Nephron (organoid): ENCODE data around the gene KLHL1.

Experiments
- H3K27ac Mint-ChIP-seq, 3 experiments: 2 replicates each; pipeline ENCODE4 v1.8.0; 2020; ENCODE audit warnings: mixed read lengths in 3 of 3, mild to moderate bottlenecking in 2 of 3, moderate library complexity in 1 of 3
- H3K27me3 Mint-ChIP-seq: 2 replicates; pipeline ENCODE4 v1.8.0; 2021; ENCODE audit warnings: low read depth, mild to moderate bottlenecking, moderate library complexity, mixed read lengths
- H3K36me3 Mint-ChIP-seq: 2 replicates; pipeline ENCODE4 v1.8.0; 2020; ENCODE audit warnings: low read depth, mixed read lengths
- H3K4me1 Mint-ChIP-seq: 2 replicates; pipeline ENCODE4 v1.8.0; 2020; ENCODE audit warnings: mixed read lengths
- H3K4me3 Mint-ChIP-seq, 3 experiments: 2 replicates each; pipeline ENCODE4 v1.8.0; 2020; ENCODE audit warnings: mild to moderate bottlenecking in 3 of 3, mixed read lengths in 3 of 3, moderate library complexity in 2 of 3
- H3K9me3 Mint-ChIP-seq: 2 replicates; pipeline ENCODE4 v1.8.0; 2020; ENCODE audit warnings: mixed read lengths
- CTCF ChIP-seq, 3 experiments: fragments of 200-600 bp; sonication (generic); IDR thresholded peaks; one replicate each; pipeline ENCODE4 v1.5.0; 2021; ENCODE audit warnings: antibody characterized with exemption in 3 of 3; ENCODE audit not compliant: unreplicated experiment in 3 of 3

Gene KLHL1

GRCh38 chr13:69676286-69676685, 432.0 kb downstream of the KLHL1 start:
- H3K36me3 Mint-ChIP-seq: no peaks in the 10 kb centered on the region
- peaks cover 3% of the 10 kb centered on the region for H3K9me3 Mint-ChIP-seq
- no peak overlapping the region for H3K4me3 Mint-ChIP-seq
- no peaks in the 10 kb centered on the region for H3K27me3 Mint-ChIP-seq
- TF ChIP-seq CTCF (IDR thresholded peaks at IDR 0.05; ENCODE audit: unreplicated experiment in 3 of 3): no peak
- H3K4me1 Mint-ChIP-seq: no peaks in the 10 kb centered on the region
- no peak overlapping the region for H3K27ac Mint-ChIP-seq

- no peak overlapping the region for H3K4me3 Mint-ChIP-seq
- no peaks in the 10 kb centered on the region for H3K36me3 Mint-ChIP-seq
- no peaks in the 10 kb centered on the region for H3K4me1 Mint-ChIP-seq
- TF ChIP-seq CTCF (IDR thresholded peaks at IDR 0.05; ENCODE audit: unreplicated experiment in 3 of 3): no peak
- H3K27me3 Mint-ChIP-seq: peaks cover 3% of the 10 kb centered on the region
- H3K9me3 Mint-ChIP-seq: peaks cover 32% of the 10 kb centered on the region
- no peak overlapping the region for H3K27ac Mint-ChIP-seq
Measured at GRCh38 chr13:69660155-69660554, 448.1 kb downstream of the KLHL1 start.

DNA sequence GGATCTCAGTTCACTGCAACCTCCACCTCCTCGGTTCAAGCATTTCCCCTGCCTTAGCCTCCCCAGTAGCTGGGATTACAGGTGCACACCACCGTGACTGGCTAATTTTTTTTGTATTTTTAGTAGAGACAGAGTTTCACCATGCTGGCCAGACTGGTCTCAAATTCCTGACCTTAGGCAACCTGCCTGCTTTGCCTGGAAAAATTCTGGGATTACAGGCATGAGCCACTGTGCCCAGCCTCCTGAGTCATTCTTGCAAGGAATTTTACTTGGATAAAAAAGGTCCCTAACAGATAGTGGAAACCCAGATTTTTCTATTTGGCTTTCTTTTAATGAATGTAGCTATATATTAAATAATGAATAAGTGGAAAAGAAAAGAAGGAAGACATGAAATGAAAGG, 450.6 kb downstream of the KLHL1 start:
- H3K4me1 Mint-ChIP-seq: no peaks in the 10 kb centered on the region
- H3K36me3 Mint-ChIP-seq: no peaks in the 10 kb centered on the region
- no peak for TF ChIP-seq CTCF (IDR thresholded peaks at IDR 0.05; ENCODE audit: unreplicated experiment in 3 of 3)
- peaks cover 3% of the 10 kb centered on the region for H3K27me3 Mint-ChIP-seq
- no peak overlapping the region for H3K4me3 Mint-ChIP-seq
- peaks cover 29% of the 10 kb centered on the region for H3K9me3 Mint-ChIP-seq
- no peak overlapping the region for H3K27ac Mint-ChIP-seq

- no peak for TF ChIP-seq CTCF (IDR thresholded peaks at IDR 0.05; ENCODE audit: unreplicated experiment in 3 of 3)
- Mint-ChIP-seq H3K4me3 (no peak overlapping the region), H3K27me3 (no peaks in the 10 kb centered on the region), H3K36me3 (no peaks in the 10 kb centered on the region), H3K27ac (no peak overlapping the region), H3K9me3 (peaks cover 14% of the 10 kb centered on the region), H3K4me1 (no peaks in the 10 kb centered on the region)
Measured at GRCh38 chr13:69654392-69654791, 453.9 kb downstream of the KLHL1 start.
